HCT116 (cell line): ENCODE results near the gene MMP24. TPM values are rescaled to one million over a fixed set of nuclear protein-coding genes. Genes with fewer than 3 reads are reported as not detected.

Experiments
- ATAC-seq: fragments of 200-7000 bp; cut with Tn5 transposase; 2 replicates; pipeline ENCODE4 v1.9.1; 2020; ENCODE audit warnings: mild to moderate bottlenecking, moderate library complexity
- BruUV-seq: library from RNA; stranded (reverse); fragments of 400-500 nt; replicated peaks from 2 replicates; lab custom pipeline; 2021; lab: Mats Ljungman, UMichigan
- CTCF ChIA-PET: fragments of 300-600 bp; sonication (Branson Sonifier 250); formaldehyde crosslinking; loops from one replicate; lab custom pipeline; 2021; ENCODE audit warnings: antibody characterized with exemption; lab: Charles Lee
- POLR2A ChIA-PET: fragments of 300-600, 350-600 bp; sonication (Branson Sonifier 250); formaldehyde crosslinking; loops from one replicate; lab custom pipeline; 2021; ENCODE audit warnings: antibody characterized with exemption; lab: Charles Lee
- RAD21 ChIA-PET, 2 experiments: fragments of 300-600 bp; sonication (Branson Sonifier 250); formaldehyde crosslinking; loops; one replicate each; lab custom pipeline; 2023; ENCODE audit warnings: low total read pairs in 2 of 2; ENCODE audit not compliant: uncharacterized antibody in 2 of 2, unreplicated experiment in 2 of 2, low non-redundant PET in 1 of 2; lab: Charles Lee
- DNase-seq: peaks from one replicate; pipeline ENCODE4 v3.0.0-alpha.2; 2010; ENCODE audit warnings: low read depth, low spot score
- H2AFZ ChIP-seq: fragments of 200-600 bp; shearing (Covaris generic), sonication (generic); 2 replicates; pipeline ENCODE4 v1.6.1; 2017; ENCODE audit warnings: low read depth, mixed run types, mixed read lengths, antibody characterized with exemption, low read length; ENCODE audit not compliant: poor library complexity, severe bottlenecking
- H3K27ac ChIP-seq: 2 replicates; pipeline ENCODE4 v1.5.1; 2012; ENCODE audit warnings: low read depth, low read length
- H3K27me3 ChIP-seq: fragments of 200-600 bp; sonication (generic); 2 replicates; pipeline ENCODE4 v1.6.1; 2016; ENCODE audit warnings: mixed run types, low read length, mixed read lengths; ENCODE audit not compliant: insufficient read depth
- H3K36me3 ChIP-seq, 2 experiments: fragments of 200-500 bp in 1 of 2; fragments of 200-600 bp in 1 of 2; sonication (Bioruptor generic) in 1 of 2; sonication (generic) in 1 of 2; 2 replicates each; pipeline versions ENCODE4 v1.5.1 to v1.6.1; 2014 to 2016; ENCODE audit warnings: low read length in 2 of 2, inconsistent platforms in 1 of 2, mixed read lengths in 1 of 2, mixed run types in 1 of 2; ENCODE audit not compliant: insufficient read depth in 2 of 2, control insufficient read depth in 1 of 2
- H3K4me1 ChIP-seq, 2 experiments: fragments of 200-600 bp in 1 of 2; sonication (generic) in 1 of 2; 2 replicates each; pipeline versions ENCODE4 v1.5.1 to v1.6.1; 2012 to 2017; ENCODE audit warnings: low read length in 2 of 2, inconsistent platforms in 1 of 2, mild to moderate bottlenecking in 1 of 2, mixed read lengths in 1 of 2, mixed run types in 1 of 2, moderate library complexity in 1 of 2; ENCODE audit not compliant: insufficient read depth in 2 of 2, control insufficient read depth in 1 of 2
- H3K4me2 ChIP-seq: fragments of 200-600 bp; sonication (generic); 2 replicates; pipeline ENCODE4 v1.6.1; 2017; ENCODE audit warnings: mixed run types, low read length, mixed read lengths
- H3K4me3 ChIP-seq, 2 experiments: fragments of 200-600 bp in 1 of 2; sonication (generic) in 1 of 2; replicated peaks in 1 of 2; 2 replicates each; pipeline ENCODE4 v1.5.1; 2011 to 2016; ENCODE audit warnings: low read length in 2 of 2, control low read depth in 1 of 2, low read depth in 1 of 2, mild to moderate bottlenecking in 1 of 2, mixed read lengths in 1 of 2, mixed run types in 1 of 2
- H3K79me2 ChIP-seq: fragments of 200-600 bp; sonication (generic); 2 replicates; pipeline ENCODE4 v1.6.1; 2017; ENCODE audit warnings: mild to moderate bottlenecking, mixed run types, low read length, moderate library complexity, mixed read lengths; ENCODE audit not compliant: insufficient read depth
- H3K9ac ChIP-seq: fragments of 200-600 bp; sonication (generic); 2 replicates; pipeline ENCODE4 v1.6.1; 2016; ENCODE audit warnings: low read length, mixed read lengths
- H3K9me2 ChIP-seq: fragments of 200-600 bp; sonication (generic), shearing (Covaris generic); 2 replicates; pipeline ENCODE4 v1.6.1; 2017; ENCODE audit warnings: mixed run types, mild to moderate bottlenecking, moderate library complexity; ENCODE audit not compliant: insufficient read depth
- H3K9me3 ChIP-seq, 2 experiments: fragments of 200-500 bp in 1 of 2; fragments of 200-600 bp in 1 of 2; sonication (Bioruptor generic) in 1 of 2; sonication (generic) in 1 of 2; 2 replicates each; pipeline ENCODE4 v1.6.1; 2014 to 2017; ENCODE audit warnings: low read length in 2 of 2, mixed read lengths in 2 of 2, inconsistent platforms in 1 of 2, low read depth in 1 of 2, mild to moderate bottlenecking in 1 of 2, mixed run types in 1 of 2, moderate library complexity in 1 of 2; ENCODE audit not compliant: control insufficient read depth in 1 of 2, insufficient read depth in 1 of 2
- H4K20me1 ChIP-seq: fragments of 200-600 bp; sonication (generic), shearing (Covaris generic); 2 replicates; pipeline ENCODE4 v1.6.1; 2017; ENCODE audit warnings: mixed run types, mild to moderate bottlenecking, moderate library complexity; ENCODE audit not compliant: insufficient read depth
- CBX3 ChIP-seq: IDR thresholded peaks from 2 replicates; pipeline ENCODE4 v1.6.1; 2012; ENCODE audit warnings: low read depth
- CEBPB ChIP-seq: IDR thresholded peaks from 2 replicates; pipeline ENCODE4 v1.6.1; 2012; ENCODE audit warnings: low read depth
- CTCF ChIP-seq, 3 experiments: fragments of 200-600 bp in 1 of 3; sonication (generic) in 1 of 3; IDR thresholded peaks in 2 of 3; conservative IDR thresholded peaks in 1 of 3; 2 replicates each; pipeline ENCODE4 v1.5.1; 2012 to 2017; ENCODE audit warnings: low read depth in 2 of 3, low read length in 2 of 3, antibody characterized with exemption in 1 of 3, borderline replicate concordance in 1 of 3, control low read depth in 1 of 3, mild to moderate bottlenecking in 1 of 3, mixed read lengths in 1 of 3, mixed run types in 1 of 3, moderate library complexity in 1 of 3; ENCODE audit not compliant: insufficient read depth in 1 of 3
- EGR1 ChIP-seq: IDR thresholded peaks from 2 replicates; pipeline ENCODE4 v1.6.1; 2012; ENCODE audit warnings: low read depth
- EZH2phosphoT487 ChIP-seq: fragments of 200-600 bp; IDR thresholded peaks from 2 replicates; pipeline ENCODE4 v1.6.1; 2018; ENCODE audit warnings: antibody characterized with exemption, borderline replicate concordance
- RAD21 ChIP-seq: IDR thresholded peaks from 2 replicates; pipeline ENCODE4 v1.6.1; 2012; ENCODE audit warnings: low read depth, mild to moderate bottlenecking
- SIN3A ChIP-seq: IDR thresholded peaks from 2 replicates; pipeline ENCODE4 v1.6.1; 2012; ENCODE audit warnings: low read depth
- SP1 ChIP-seq: IDR thresholded peaks from 2 replicates; pipeline ENCODE4 v1.6.1; 2012; ENCODE audit warnings: low read depth
- SRF ChIP-seq: IDR thresholded peaks from 2 replicates; pipeline ENCODE4 v1.6.1; 2012; ENCODE audit warnings: low read depth
- TCF7L2 ChIP-seq: IDR thresholded peaks from 2 replicates; pipeline ENCODE4 v1.7.0; 2011; ENCODE audit warnings: borderline replicate concordance, inconsistent platforms; ENCODE audit not compliant: insufficient read depth, insufficient read length; ENCODE audit errors: extremely low read depth
- ZFX ChIP-seq: fragments of 450-650 bp; IDR thresholded peaks from 2 replicates; pipeline ENCODE4 v1.6.1; 2017
- intact Hi-C: fragments of 100-400 bp; cut with micrococcal nuclease; formaldehyde crosslinking; loops from 2 replicates; pipeline ENCODE4 v1.10.0; 2022
- total RNA-seq: library from RNA; stranded (reverse); gene quantifications from one replicate; pipeline ENCODE4 v1.2.1, GENCODE V29; 2021; ENCODE audit not compliant: unreplicated experiment

The MMP24 gene
- total RNA-seq, 1 experiment from 2014 or later: not detected

- Histone ChIP-seq H3K27me3 (no peaks in the 10 kb centered on the region), H3K79me2 (no peaks in the 10 kb centered on the region), H3K4me1 (no peaks in the 10 kb centered on the region), H2AFZ (no peak overlapping the region), H3K4me3 (no peak overlapping the region), H3K4me2 (no peak overlapping the region), H3K9ac (no peak overlapping the region), H3K27ac (no peak overlapping the region), H3K9me2 (no peaks in the 10 kb centered on the region), H3K36me3 (no peaks in the 10 kb centered on the region), H4K20me1 (no peaks in the 10 kb centered on the region), H3K9me3 (no peaks in the 10 kb centered on the region)
- POLR2A ChIA-PET: no interaction called here
- TF ChIP-seq RAD21: no peak
- ATAC-seq (no peak), DNase-seq (no peak)
- no TSS peak for BruUV-seq
- RAD21 ChIA-PET: no interaction called here
- intact Hi-C loops: no loop called here
- CTCF ChIA-PET: no interaction called here
Observed at GRCh38 chr20:35232575-35232974, 6.1 kb downstream of the MMP24 start.

- no peaks in the 10 kb centered on the region for H3K4me1 ChIP-seq
- no peak overlapping the region for H3K27ac ChIP-seq
- no peak overlapping the region for H3K4me2 ChIP-seq
- no peak for ATAC-seq
- DNase-seq: no peak
- TF ChIP-seq ZFX (no peak), TCF7L2 (no peak)
- no peaks in the 10 kb centered on the region for H3K36me3 ChIP-seq
- no peaks in the 10 kb centered on the region for H3K9me2 ChIP-seq
- no peak overlapping the region for H3K9ac ChIP-seq
- H3K4me3 ChIP-seq: no peak overlapping the region
- no peaks in the 10 kb centered on the region for H3K9me3 ChIP-seq
- ChIA-PET POLR2A (no interaction called here), CTCF (no interaction called here), RAD21 (no interaction called here)
- H3K27me3 ChIP-seq: no peaks in the 10 kb centered on the region
- BruUV-seq: no TSS peak
- intact Hi-C loops: no loop called here
- H4K20me1 ChIP-seq: no peaks in the 10 kb centered on the region
- no peak overlapping the region for H2AFZ ChIP-seq
- no peaks in the 10 kb centered on the region for H3K79me2 ChIP-seq
Observed at GRCh38 chr20:35235881-35236280, 9.4 kb downstream of the MMP24 start.

- DNase-seq: no peak
- no peak overlapping the region for H3K4me2 ChIP-seq
- H3K27ac ChIP-seq: no peak overlapping the region
- no peak overlapping the region for H2AFZ ChIP-seq
- H3K79me2 ChIP-seq: no peaks in the 10 kb centered on the region
- H3K36me3 ChIP-seq: no peaks in the 10 kb centered on the region
- intact Hi-C loops: no loop called here
- H3K9me2 ChIP-seq: no peaks in the 10 kb centered on the region
- ChIA-PET RAD21 (no interaction called here), POLR2A (no interaction called here), CTCF (no interaction called here)
- no peaks in the 10 kb centered on the region for H4K20me1 ChIP-seq
- BruUV-seq: no TSS peak
- H3K9me3 ChIP-seq: no peaks in the 10 kb centered on the region
- H3K4me1 ChIP-seq: no peaks in the 10 kb centered on the region
- TF ChIP-seq EGR1 (no peak), EZH2phosphoT487 (no peak), SP1 (no peak), CBX3 (no peak), SRF (no peak), CTCF (IDR thresholded peaks at IDR 0.05 in 2 of 3, conservative IDR thresholded peaks at IDR 0.05 in 1 of 3; ENCODE audit: borderline replicate concordance in 1 of 3, insufficient read depth in 1 of 3, low read depth in 2 of 3, low read length in 2 of 3) (no peak), SIN3A (no peak), CEBPB (no peak)
- no peak overlapping the region for H3K4me3 ChIP-seq
- ATAC-seq: no peak
- H3K27me3 ChIP-seq: no peaks in the 10 kb centered on the region
- H3K9ac ChIP-seq: no peak overlapping the region
Observed at GRCh38 chr20:35237486-35237885, 11.0 kb downstream of the MMP24 start.
